ENCODE data around the gene CNGA3.
"Not testable (repeated sequence)": the region's sequence is repeated elsewhere in the genome, so short reads cannot be mapped to it uniquely, and the experiment has no call there.

The CNGA3 gene

DNA sequence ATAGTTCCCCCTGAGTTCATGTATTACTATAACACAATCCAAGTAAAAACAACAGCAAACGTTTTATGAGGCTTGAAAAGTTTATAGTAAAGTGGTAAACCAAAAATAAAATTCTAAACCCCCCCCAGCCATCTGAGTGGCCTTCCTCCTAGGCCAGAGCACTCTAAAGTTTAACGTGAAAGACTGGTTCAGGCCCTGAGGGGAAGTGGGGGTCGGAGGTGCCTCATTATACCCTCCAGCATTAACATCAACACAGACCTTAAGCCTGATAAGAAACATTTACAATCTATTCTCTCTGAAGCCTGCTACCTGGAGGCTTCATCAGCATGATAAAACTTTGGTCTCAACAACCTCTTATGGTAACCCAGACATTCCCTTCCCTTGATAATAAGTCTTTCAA lies 29.0 kb upstream of the CNGA3 start:
- no peaks in the 10 kb centered on the region for H3K27me3 ChIP-seq (ENCODE audit: insufficient read depth, low read depth, severe bottlenecking)
- no peak overlapping the region for H3K27ac ChIP-seq
- no peak for DNase-seq
- no peaks in the 10 kb centered on the region for H3K36me3 ChIP-seq
- peaks cover 8% of the 10 kb centered on the region for H3K9me3 ChIP-seq (ENCODE audit: severe bottlenecking)
- no peak overlapping the region for H3K4me3 ChIP-seq (ENCODE audit: low read depth, low read length)
- TF ChIP-seq, protein P1, sequence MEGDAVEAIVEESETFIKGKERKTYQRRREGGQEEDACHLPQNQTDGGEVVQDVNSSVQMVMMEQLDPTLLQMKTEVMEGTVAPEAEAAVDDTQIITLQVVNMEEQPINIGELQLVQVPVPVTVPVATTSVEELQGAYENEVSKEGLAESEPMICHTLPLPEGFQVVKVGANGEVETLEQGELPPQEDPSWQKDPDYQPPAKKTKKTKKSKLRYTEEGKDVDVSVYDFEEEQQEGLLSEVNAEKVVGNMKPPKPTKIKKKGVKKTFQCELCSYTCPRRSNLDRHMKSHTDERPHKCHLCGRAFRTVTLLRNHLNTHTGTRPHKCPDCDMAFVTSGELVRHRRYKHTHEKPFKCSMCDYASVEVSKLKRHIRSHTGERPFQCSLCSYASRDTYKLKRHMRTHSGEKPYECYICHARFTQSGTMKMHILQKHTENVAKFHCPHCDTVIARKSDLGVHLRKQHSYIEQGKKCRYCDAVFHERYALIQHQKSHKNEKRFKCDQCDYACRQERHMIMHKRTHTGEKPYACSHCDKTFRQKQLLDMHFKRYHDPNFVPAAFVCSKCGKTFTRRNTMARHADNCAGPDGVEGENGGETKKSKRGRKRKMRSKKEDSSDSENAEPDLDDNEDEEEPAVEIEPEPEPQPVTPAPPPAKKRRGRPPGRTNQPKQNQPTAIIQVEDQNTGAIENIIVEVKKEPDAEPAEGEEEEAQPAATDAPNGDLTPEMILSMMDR (IDR thresholded peaks at IDR 0.05; ENCODE audit: low read depth, low read length) = no peak

DNA sequence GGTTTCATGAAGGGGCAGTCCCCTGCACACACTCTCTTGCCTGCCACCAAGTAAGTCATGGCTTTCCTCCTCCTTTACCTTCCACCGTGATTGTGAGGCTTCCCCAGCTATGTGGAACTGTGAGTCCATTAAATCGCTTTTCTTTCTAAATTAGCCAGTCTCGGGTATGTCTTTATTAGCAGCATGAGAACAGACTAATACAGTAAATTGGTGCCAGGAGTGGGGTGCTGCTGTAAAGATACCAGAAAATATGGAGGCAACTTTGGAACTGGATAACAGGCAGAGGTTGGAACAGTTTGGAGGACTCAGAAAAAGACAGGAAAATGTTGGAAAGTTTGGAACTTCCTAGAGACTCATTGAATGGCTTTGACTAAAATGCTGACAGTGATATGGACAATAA lies 26.1 kb upstream of the CNGA3 start:
- H3K27ac ChIP-seq; DNase-seq; H3K9me3 ChIP-seq (ENCODE audit: severe bottlenecking); H3K36me3 ChIP-seq; H3K4me3 ChIP-seq (ENCODE audit: low read depth, low read length); H3K27me3 ChIP-seq (ENCODE audit: insufficient read depth, low read depth, severe bottlenecking): not testable (repeated sequence)

DNA sequence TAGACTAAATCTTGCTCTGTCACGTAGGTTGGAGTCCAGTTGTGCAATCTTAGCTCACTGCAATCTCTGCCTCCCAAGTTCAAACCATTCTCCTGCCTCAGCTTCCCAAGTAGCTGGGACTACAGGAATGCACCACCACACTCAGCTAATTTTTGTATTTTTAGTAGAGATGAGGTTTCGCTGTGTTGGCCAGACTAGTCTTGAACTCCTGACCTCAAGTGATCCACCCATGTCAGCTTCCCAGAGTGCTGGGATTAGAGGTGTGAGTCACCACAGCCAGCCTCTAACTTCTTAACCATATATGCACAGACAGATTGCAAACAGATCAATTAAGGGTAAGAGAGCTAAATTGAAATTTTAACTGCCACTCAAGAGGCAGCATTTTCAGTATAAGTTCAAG lies 22.1 kb upstream of the CNGA3 start:
- TF ChIP-seq, protein P1 (IDR thresholded peaks at IDR 0.05; ENCODE audit: low read depth, low read length) = no peak
- Histone ChIP-seq H3K9me3 (ENCODE audit: severe bottlenecking) (peaks cover 8% of the 10 kb centered on the region), H3K27me3 (ENCODE audit: insufficient read depth, low read depth, severe bottlenecking) (no peaks in the 10 kb centered on the region), H3K4me3 (ENCODE audit: low read depth, low read length) (no peak overlapping the region), H3K27ac (no peak overlapping the region), H3K36me3 (no peaks in the 10 kb centered on the region)
- no peak for DNase-seq

DNA sequence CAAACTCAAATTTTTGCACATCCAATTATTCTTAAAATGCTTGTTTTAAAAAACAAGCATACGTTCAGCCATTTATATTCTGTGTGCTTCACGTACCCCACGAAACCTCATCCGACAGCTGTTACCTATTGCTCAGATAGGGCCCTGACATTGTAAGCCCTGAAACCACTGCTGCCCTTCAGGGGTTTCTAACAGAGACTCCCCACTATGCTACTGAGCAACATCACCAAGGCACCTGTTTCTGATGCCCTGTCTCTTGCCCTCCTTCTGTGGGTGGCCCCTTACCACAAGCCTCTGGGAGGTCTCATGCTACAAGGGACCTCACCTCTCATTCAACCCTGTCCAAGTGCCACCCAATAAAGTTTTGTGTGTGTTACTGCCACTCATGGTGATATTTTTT lies 18.5 kb upstream of the CNGA3 start:
- Histone ChIP-seq H3K9me3 (ENCODE audit: severe bottlenecking) (peaks cover 3% of the 10 kb centered on the region), H3K27me3 (ENCODE audit: insufficient read depth, low read depth, severe bottlenecking) (no peaks in the 10 kb centered on the region), H3K4me3 (ENCODE audit: low read depth, low read length) (no peak overlapping the region), H3K36me3 (no peaks in the 10 kb centered on the region), H3K27ac (no peak overlapping the region)
- no peak for DNase-seq
- TF ChIP-seq, protein P1 (IDR thresholded peaks at IDR 0.05; ENCODE audit: low read depth, low read length) = no peak

DNA sequence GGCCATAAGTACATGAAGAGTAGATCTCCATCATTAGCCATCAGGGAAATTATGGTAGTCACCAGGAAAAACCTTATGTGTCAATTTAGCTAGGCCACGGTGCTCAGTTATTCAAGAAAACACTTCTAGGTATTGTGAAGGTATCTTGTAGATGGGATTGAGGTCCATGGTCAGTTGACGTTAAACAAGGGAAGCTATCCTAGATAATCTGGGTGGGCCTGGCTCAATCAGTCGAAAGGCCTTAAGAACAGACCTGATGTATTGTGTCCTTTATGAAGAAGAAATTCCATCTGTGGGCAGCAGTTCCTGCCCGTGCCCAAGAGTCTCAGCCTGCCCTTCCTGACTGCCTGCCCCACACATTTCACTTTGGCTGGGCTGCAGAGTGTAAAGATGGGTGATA lies 16.7 kb upstream of the CNGA3 start:
- no peak overlapping the region for H3K4me3 ChIP-seq (ENCODE audit: low read depth, low read length)

DNA sequence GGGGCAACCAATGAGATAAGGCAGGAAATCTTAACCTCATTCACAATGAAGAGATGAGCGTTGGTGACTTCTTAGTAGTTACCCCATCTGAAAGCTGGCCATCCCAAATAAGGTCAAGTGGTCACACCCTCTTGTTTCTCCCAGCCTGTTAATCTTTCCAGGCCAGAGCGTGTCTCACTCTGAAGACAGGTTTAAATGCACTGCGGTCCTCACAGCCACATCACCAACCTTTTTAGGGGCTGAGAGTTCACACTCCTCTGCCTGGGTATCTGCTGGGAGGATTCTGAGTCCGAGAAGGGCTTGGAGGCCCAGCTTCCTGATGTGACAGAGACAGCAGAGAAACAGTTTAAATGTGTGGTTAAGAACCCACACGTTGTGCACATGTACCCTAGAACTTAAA lies 13.3 kb upstream of the CNGA3 start:
- Histone ChIP-seq H3K27me3 (ENCODE audit: insufficient read depth, low read depth, severe bottlenecking) (no peaks in the 10 kb centered on the region), H3K4me3 (ENCODE audit: low read depth, low read length) (no peak overlapping the region), H3K36me3 (no peaks in the 10 kb centered on the region), H3K27ac (no peak overlapping the region), H3K9me3 (ENCODE audit: severe bottlenecking) (peaks cover 2% of the 10 kb centered on the region)
- DNase-seq = no peak
- TF ChIP-seq, protein P1 (IDR thresholded peaks at IDR 0.05; ENCODE audit: low read depth, low read length) = no peak

More for the DNA sequence above, 16.7 kb upstream of the CNGA3 start:
- Histone ChIP-seq H3K36me3 (no peaks in the 10 kb centered on the region), H3K9me3 (ENCODE audit: severe bottlenecking) (peaks cover 3% of the 10 kb centered on the region), H3K27me3 (ENCODE audit: insufficient read depth, low read depth, severe bottlenecking) (no peaks in the 10 kb centered on the region), H3K27ac (no peak overlapping the region)
- TF ChIP-seq, protein P1 (IDR thresholded peaks at IDR 0.05; ENCODE audit: low read depth, low read length) = no peak
- no peak for DNase-seq

All from WERI-Rb-1 (cell line).